Stimulated activated CD4-positive, alpha-beta T cell treated with anti-CD3 and anti-CD28 coated beads, Interleukin-2, amount 100 ng/mL, for 4 hours (primary cell): ENCODE measurements around the gene HBB.

Source experiments
- DNase-seq: peaks from one replicate; pipeline ENCODE4 v3.0.0-alpha.2; 2020; ENCODE audit warnings: low read depth

The HBB gene

GRCh38 chr11:5247472-5248192, 20.8 kb upstream of the HBB start:
- DNase-seq: no peak

GRCh38 chr11:5246772-5247471, 20.1 kb upstream of the HBB start:
- no peak for DNase-seq

GRCh38 chr11:5245155-5245554, 18.3 kb upstream of the HBB start:
- no peak for DNase-seq

DNA sequence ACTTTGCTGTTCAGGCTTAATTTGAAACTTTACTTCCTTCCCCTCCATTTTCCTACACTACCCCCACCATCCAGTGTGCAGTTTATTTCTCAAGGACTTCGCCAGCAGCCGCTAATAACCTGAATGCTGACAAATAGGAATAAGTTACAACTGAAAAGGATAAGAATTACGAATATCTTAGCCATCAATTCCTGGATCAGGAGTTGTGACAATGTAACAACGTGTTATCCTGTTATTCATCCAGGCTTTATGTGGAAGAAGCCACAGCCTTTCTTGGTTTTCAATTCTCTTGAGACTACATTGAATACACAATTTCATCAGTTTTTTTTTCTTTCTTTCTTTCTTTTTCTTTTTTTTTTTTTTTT, 16.9 kb upstream of the HBB start:
- DNase-seq: no peak

DNA sequence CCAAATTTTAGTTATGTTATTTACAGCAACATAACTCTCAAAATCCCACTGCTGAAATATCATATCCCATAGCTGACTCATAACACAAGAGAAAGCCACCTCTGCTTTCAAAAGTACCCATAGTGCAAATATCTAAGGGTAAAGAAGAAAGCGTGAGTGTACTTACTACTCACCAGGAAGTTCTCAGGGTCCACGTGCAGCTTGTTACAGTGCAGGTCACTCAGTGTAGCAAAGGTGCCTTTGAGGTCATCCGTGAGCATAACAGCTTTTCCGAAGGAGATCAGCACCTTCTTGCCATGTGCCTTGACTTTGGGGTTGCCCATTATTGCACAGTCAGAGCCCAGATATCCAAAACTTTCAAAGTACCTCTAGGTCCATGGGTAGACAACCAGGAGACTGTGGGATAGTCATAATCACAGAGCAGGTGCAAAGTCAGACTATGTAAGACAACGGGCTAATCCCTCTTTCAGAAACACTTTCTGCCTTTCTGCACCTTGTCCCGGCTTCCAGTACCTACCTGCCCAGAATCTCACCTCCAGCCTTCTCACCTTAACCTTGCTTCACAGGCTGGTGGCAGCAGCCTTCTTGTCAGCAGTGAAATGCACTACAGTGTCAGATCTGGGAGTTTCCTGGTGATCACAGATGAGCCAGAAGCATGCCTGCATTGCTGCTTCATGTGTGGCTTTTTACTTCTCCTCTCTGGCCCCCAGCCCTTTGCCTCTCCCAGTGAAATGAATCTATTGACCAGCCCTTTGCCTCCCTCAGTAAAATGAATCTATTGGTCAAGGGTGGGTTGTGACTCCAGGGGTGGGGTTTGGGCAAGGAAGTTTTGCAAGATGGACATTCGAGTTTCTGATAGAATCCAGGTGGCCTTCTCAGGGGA, 16.3 kb upstream of the HBB start:
- no peak for DNase-seq

DNA sequence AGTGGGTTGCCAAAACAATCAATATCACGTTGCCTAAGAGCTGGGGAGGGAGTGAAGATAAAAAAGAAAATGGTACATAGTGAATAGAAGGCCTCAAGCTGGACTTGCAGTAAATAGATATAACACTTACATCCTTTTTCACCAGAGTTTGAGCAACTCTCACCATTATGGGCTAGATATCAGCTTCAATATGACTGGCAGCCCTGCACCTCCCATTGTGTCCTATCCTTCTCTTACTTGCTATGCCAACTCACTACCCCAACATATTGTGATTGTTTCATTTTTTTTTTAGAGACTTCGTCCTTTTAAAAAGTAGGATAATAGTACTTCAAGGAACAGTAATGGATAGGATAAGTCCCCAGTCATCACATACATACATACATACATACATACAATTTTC, 15.3 kb upstream of the HBB start:
- no peak for DNase-seq

DNA sequence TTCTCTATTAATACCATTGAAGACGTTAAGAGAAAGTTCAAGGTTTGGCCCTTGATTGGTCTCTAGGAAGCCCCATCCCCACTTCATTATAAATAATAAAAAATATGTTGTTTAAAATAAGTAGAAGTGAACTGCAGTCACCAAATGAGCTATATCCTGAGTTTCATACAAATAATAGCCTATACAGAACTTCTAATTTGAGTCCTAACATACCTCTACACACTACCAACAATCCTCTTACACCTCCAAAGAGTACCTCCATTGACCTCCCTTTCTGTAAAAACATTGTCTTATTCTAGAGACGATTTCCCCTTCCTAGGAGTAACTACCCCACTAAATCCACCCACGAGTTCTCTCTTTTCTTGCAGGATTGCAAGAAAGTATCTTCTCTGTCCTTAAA, 14.6 kb upstream of the HBB start:
- no peak for DNase-seq

DNA sequence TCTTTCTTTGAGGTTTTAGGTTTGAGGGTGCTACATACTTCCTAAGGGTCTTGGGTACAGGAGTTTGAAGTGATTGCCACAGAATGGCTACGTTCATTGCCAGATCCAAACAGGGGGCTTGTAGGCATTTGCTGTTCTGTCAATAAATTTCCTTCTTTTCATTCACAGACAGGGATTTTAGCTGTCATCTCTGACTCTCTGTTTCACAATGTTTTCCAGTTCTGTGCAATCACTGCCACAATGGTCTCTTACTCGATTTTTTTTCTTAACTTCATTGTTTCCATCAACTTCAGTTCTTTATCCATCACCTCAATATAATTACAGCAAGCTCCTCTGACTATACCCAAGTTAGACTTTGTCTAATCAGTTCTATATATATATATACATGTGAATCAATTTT, 13.6 kb upstream of the HBB start:
- no peak for DNase-seq

DNA sequence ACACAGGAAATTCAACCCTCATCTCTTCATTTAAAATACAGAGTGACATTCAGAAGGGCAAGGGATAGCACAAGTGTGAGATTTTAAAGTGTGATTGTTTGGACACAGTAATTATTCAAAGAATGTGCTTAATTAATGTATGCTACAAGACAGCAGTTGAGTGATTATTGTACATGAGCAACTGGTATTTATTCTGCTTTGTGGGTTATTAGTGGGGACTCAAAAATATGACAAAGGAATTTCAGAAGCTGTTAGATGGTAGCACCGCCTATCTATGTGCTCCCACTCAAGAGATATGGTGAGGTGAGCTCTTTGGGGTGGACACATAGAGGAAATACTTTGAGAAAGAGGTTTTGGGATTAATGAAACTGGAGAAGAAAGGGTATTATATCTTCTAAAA, 13.2 kb upstream of the HBB start:
- no peak for DNase-seq

GRCh38 chr11:5239046-5239445, 12.2 kb upstream of the HBB start:
- DNase-seq: no peak

DNA sequence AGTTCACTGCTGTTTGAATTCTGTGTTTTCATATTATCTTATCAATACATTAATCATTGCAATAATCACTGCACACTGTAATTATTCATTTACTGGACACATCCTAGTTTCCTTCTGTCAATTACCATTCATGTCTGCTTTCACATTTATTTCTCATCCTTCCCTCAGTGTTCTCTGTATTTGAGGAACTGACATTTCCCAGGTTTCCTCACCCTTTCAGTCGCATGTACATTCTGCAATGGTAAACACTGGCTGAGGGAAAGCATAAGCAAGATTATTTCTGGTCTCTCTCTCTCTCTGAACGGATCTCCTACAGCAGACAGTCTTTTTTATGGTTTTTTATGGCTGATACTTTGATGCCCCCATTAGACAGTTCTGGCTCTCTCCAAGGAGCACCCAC, 11.6 kb upstream of the HBB start:
- no peak for DNase-seq

DNA sequence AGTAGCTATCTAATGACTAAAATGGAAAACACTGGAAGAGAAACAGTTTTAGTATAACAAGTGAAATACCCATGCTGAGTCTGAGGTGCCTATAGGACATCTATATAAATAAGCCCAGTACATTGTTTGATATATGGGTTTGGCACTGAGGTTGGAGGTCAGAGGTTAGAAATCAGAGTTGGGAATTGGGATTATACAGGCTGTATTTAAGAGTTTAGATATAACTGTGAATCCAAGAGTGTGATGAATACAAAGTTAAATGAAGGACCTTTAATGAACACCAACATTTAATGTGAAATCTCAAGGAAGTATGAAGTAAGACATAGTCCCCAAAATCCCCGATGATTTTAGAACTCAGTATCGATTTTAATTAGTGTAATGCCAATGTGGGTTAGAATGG, 10.5 kb upstream of the HBB start:
- no peak for DNase-seq

GRCh38 chr11:5235364-5236095, 8.7 kb upstream of the HBB start:
- DNase-seq: no peak

- no peak for DNase-seq
Measured at GRCh38 chr11:5234381-5234834, 7.5 kb upstream of the HBB start, which contains the start of gene HBD. TSS of gene HBD (minus strand) at chr11:5234483. CDS start at chr11:5234433, 50 bp downstream.

- no peak for DNase-seq
Measured at GRCh38 chr11:5233307-5233706, 6.4 kb upstream of the HBB start.

GRCh38 chr11:5232821-5233220, 6.0 kb upstream of the HBB start:
- DNase-seq: no peak

DNA sequence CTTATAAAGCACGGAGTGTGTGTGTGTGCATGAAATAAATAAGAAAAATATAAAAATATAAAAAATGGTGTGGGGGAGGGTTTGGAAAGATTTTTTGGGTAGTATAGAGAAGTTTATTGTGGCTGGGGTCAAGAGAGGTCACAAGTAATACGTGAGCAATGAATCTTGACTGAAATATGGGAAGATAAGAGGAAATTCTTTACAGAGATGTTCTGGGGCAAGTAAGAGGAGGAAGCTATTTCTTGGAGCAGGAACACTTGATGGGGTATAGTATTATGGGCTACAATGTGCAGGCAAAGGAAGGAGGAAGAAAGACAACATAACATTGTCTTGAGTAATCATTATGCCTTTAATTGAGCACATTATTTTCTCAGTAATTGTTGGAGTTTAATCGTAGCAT, 5.3 kb upstream of the HBB start:
- no peak for DNase-seq

- no peak for DNase-seq
Measured at GRCh38 chr11:5231111-5231510, 4.2 kb upstream of the HBB start.

DNA sequence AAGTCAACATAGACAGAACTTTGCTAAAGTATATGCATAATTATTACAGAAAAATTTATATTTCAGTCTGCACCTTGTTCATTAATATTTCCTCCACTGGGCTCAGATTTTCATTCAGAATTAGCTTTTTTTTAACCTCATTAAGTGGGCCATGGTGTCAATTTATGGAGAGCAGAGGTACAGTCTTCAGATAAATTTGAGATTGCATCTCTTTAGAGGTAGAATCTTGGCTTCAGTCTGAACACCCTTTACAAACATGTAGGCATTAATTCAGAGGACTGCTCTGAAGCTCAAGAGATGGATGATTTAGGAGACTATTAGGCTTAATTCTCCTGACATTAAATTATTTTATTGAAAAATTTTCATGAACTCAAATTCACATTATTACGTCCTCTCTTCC, 3.4 kb upstream of the HBB start:
- no peak for DNase-seq

DNA sequence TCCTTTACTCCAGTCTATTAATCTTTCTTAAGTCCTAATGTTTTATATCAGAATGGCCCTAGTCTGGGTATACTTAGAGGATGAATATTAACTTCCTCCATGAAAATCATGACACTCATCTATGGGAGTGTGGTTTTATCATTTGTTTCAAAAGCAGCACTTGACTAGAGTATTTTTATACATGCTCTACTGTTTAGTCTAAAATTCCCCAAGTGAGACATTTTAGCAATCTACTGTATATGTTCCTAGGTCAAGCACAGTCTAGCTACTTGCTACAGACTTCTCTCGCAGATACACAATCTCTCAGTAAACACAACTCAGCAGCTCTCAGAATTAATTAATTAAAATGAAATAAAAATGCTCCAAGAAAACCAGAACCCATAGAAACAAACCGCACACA, 2.9 kb upstream of the HBB start:
- DNase-seq: no peak

DNA sequence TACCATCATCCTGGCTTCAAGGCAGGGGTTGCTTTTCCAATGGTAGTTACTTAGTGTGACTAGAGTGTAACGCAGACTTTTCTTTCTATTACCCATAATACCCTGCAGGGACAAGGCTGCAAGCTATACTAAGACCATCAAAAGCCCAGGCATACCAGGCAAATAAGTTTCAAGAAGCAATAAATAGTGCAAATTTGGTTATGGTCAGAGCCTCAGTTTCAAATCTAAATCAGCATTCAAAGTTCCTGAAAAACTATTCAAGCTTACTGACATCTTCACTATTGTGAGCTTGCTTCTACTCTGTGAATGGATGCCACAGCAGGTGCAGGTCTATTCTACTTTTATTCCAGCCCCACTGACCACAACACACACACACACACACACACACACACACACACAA, 2.5 kb upstream of the HBB start:
- no peak for DNase-seq

- no peak for DNase-seq
Measured at GRCh38 chr11:5228124-5228523, 1.3 kb upstream of the HBB start.
